ENCODE measurements around the gene RAB33A. TPM values are rescaled to one million over a fixed set of nuclear protein-coding genes. Genes with fewer than 3 reads are reported as not detected.

RAB33A gene
- total RNA-seq, 1 experiment from 2014 or later: not detected

DNA sequence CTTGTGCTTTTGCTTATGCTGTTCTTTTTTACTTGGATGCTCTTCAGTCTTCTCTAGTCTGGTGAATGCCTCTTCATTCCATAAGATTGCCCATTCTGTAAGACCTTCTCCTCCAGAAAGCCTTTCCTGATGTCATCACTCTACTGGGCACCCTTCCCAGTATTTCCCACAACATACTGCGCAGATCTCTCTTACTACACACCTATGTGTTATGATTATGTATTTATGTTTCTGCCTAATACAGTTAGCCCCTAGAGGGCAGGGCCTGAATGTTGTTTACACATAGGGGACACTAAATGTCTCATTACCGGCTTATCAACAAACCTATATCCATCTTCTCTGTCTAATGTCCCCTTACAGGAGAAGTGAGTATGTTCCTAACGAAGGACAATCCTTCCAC, 27.3 kb upstream of the RAB33A start:
- Histone ChIP-seq H3K9ac (ENCODE audit: low read length) (no peak overlapping the region), H3K9me3 (ENCODE audit: control insufficient read depth in 1 of 2, insufficient read depth in 1 of 2, low read depth in 1 of 2, low read length in 2 of 2) (no peaks in the 10 kb centered on the region), H3K4me1 (ENCODE audit: control insufficient read depth in 1 of 2, insufficient read depth in 2 of 2, low read length in 2 of 2) (peaks cover 0 to 9% of the 10 kb centered on the region in 2 experiments; a peak in 1 of 4 replicates), H3K36me3 (ENCODE audit: control insufficient read depth in 1 of 2, insufficient read depth in 2 of 2, low read length in 2 of 2) (peaks cover 3% of the 10 kb centered on the region in 2 experiments; a peak in 1 of 4 replicates), H3K4me2 (ENCODE audit: low read length) (no peak overlapping the region), H3K27ac (ENCODE audit: low read depth, low read length) (no peak overlapping the region), H4K20me1 (ENCODE audit: insufficient read depth) (no peaks in the 10 kb centered on the region), H2AFZ (ENCODE audit: low read depth, low read length, poor library complexity, severe bottlenecking) (no peak overlapping the region), H3K27me3 (ENCODE audit: insufficient read depth, low read length) (no peaks in the 10 kb centered on the region), H3K4me3 (replicated peaks in 1 of 2; ENCODE audit: low read depth in 1 of 2, low read length in 2 of 2) (no peak overlapping the region), H3K9me2 (ENCODE audit: insufficient read depth) (no peaks in the 10 kb centered on the region), H3K79me2 (ENCODE audit: insufficient read depth, low read length) (no peaks in the 10 kb centered on the region)
- TF ChIP-seq EZH2 (IDR thresholded peaks at IDR 0.05) (no peak), TCF7L2 (IDR thresholded peaks at IDR 0.05; ENCODE audit: borderline replicate concordance, extremely low read depth, insufficient read depth, insufficient read length) (no peak), CBX3 (IDR thresholded peaks at IDR 0.05; ENCODE audit: low read depth) (no peak), RAD21 (IDR thresholded peaks at IDR 0.05; ENCODE audit: low read depth) (0 out of 2 replicates have a peak, but pooled peaks have one; percentile 5), CTCF (IDR thresholded peaks at IDR 0.05 in 2 of 3, conservative IDR thresholded peaks at IDR 0.05 in 1 of 3; ENCODE audit: borderline replicate concordance in 1 of 3, insufficient read depth in 1 of 3, low read depth in 2 of 3, low read length in 2 of 3) (peak in 2 of 3 experiments; percentile 6 to 20; a peak in 1 of 6 replicates)
- ATAC-seq (peak; percentile 40; the same call in 1 of the 2 replicates), DNase-seq (ENCODE audit: low read depth, low spot score) (no peak)
- intact Hi-C loops (cut with micrococcal nuclease): no loop called here
- ChIA-PET CTCF (no interaction called here), POLR2A (no interaction called here), RAD21 (ENCODE audit: low non-redundant PET in 1 of 2, low total read pairs in 2 of 2, uncharacterized antibody in 2 of 2, unreplicated experiment in 2 of 2) (no interaction called here)
- BruUV-seq (replicated peaks): no TSS peak

- ChIA-PET RAD21 (ENCODE audit: low non-redundant PET in 1 of 2, low total read pairs in 2 of 2, uncharacterized antibody in 2 of 2, unreplicated experiment in 2 of 2) (no interaction called here), CTCF (no interaction called here), POLR2A (no interaction called here)
- no peak for DNase-seq (ENCODE audit: low read depth, low spot score)
- no peak overlapping the region for H3K27ac ChIP-seq (ENCODE audit: low read depth, low read length)
- no peaks in the 10 kb centered on the region for H4K20me1 ChIP-seq (ENCODE audit: insufficient read depth)
- BruUV-seq (replicated peaks): no TSS peak
- intact Hi-C loops (cut with micrococcal nuclease): no loop called here
- H2AFZ ChIP-seq (ENCODE audit: low read depth, low read length, poor library complexity, severe bottlenecking): no peak overlapping the region
- ATAC-seq: no peak
- H3K9me2 ChIP-seq (ENCODE audit: insufficient read depth): no peaks in the 10 kb centered on the region
- no peaks in the 10 kb centered on the region for H3K9me3 ChIP-seq (ENCODE audit: control insufficient read depth in 1 of 2, insufficient read depth in 1 of 2, low read depth in 1 of 2, low read length in 2 of 2)
- peaks cover 0 to 9% of the 10 kb centered on the region in 2 experiments; a peak in 1 of 4 replicates for H3K4me1 ChIP-seq (ENCODE audit: control insufficient read depth in 1 of 2, insufficient read depth in 2 of 2, low read length in 2 of 2)
- TF ChIP-seq JUND (IDR thresholded peaks at IDR 0.05) (no peak), CEBPB (IDR thresholded peaks at IDR 0.05; ENCODE audit: low read depth) (no peak)
- no peak overlapping the region for H3K4me2 ChIP-seq (ENCODE audit: low read length)
- H3K36me3 ChIP-seq (ENCODE audit: control insufficient read depth in 1 of 2, insufficient read depth in 2 of 2, low read length in 2 of 2): peaks cover 3% of the 10 kb centered on the region in 2 experiments; a peak in 1 of 4 replicates
- no peak overlapping the region for H3K9ac ChIP-seq (ENCODE audit: low read length)
- no peak overlapping the region for H3K4me3 ChIP-seq (replicated peaks in 1 of 2; ENCODE audit: low read depth in 1 of 2, low read length in 2 of 2)
- H3K27me3 ChIP-seq (ENCODE audit: insufficient read depth, low read length): no peaks in the 10 kb centered on the region
- no peaks in the 10 kb centered on the region for H3K79me2 ChIP-seq (ENCODE audit: insufficient read depth, low read length)
Measured at GRCh38 chrX:130145123-130145522, 26.6 kb upstream of the RAB33A start.

Measured in HCT116 (cell line).